ENCODE results near the gene PSMD3. TPM values are rescaled to one million over a fixed set of nuclear protein-coding genes. Genes with fewer than 3 reads are reported as not detected.

PSMD3 gene
- total RNA-seq, 3 donors from 2014 or later (not counting 1 experiment from before 2014, with no cell fraction given) = 66.1 to 83.8 (median 78.9) TPM

- H3K27me3 Mint-ChIP-seq (ENCODE audit: low read depth in 2 of 2) = no peaks in the 10 kb centered on the region
Observed at GRCh38 chr17:39954876-39955275, 25.7 kb upstream of the PSMD3 start.

GRCh38 chr17:39955726-39956225 lies 24.8 kb upstream of the PSMD3 start:
- 93% methylated on average over 3 of the region's 4 CpGs for WGBS (ENCODE audit: insufficient coverage)
- peaks cover 8 to 12% of the 10 kb centered on the region in 2 donors for H3K4me1 Mint-ChIP-seq
- no peak overlapping the region for H3K27ac ChIP-seq (ENCODE audit: low read length)
- no peak overlapping the region for H3K4me3 Mint-ChIP-seq
- no peak overlapping the region for H3K27ac Mint-ChIP-seq
- H3K9me3 Mint-ChIP-seq = no peaks in the 10 kb centered on the region
- no peaks in the 10 kb centered on the region for H3K27me3 Mint-ChIP-seq (ENCODE audit: low read depth in 2 of 2)
- H3K4me3 ChIP-seq (ENCODE audit: low read length) = no peak overlapping the region
- DNase-seq (no peak), ATAC-seq (no peak)
- TF ChIP-seq CTCF (IDR thresholded peaks at IDR 0.05) = no peak
- H3K27me3 ChIP-seq (ENCODE audit: control insufficient read depth, insufficient read depth, low read length) = no peaks in the 10 kb centered on the region
- no peaks in the 10 kb centered on the region for H3K9me3 ChIP-seq (ENCODE audit: control insufficient read depth, insufficient read depth, low read length)
- H3K36me3 Mint-ChIP-seq = no peaks in the 10 kb centered on the region
- intact Hi-C loops (cut with micrococcal nuclease) = no loop called here
- peaks cover 25% of the 10 kb centered on the region for H3K4me1 ChIP-seq (ENCODE audit: control insufficient read depth, insufficient read depth, low read length)
- no peaks in the 10 kb centered on the region for H3K36me3 ChIP-seq (ENCODE audit: control insufficient read depth, insufficient read depth, low read length)

More at GRCh38 chr17:39954876-39955275, 25.7 kb upstream of the PSMD3 start:
- Mint-ChIP-seq H3K36me3 (no peaks in the 10 kb centered on the region), H3K4me3 (no peak overlapping the region), H3K9me3 (no peaks in the 10 kb centered on the region), H3K27ac (no peak overlapping the region), H3K4me1 (peaks cover 8 to 12% of the 10 kb centered on the region in 2 donors)
- Histone ChIP-seq H3K9me3 (ENCODE audit: control insufficient read depth, insufficient read depth, low read length) (no peaks in the 10 kb centered on the region), H3K27me3 (ENCODE audit: control insufficient read depth, insufficient read depth, low read length) (no peaks in the 10 kb centered on the region), H3K4me1 (ENCODE audit: control insufficient read depth, insufficient read depth, low read length) (peaks cover 25% of the 10 kb centered on the region), H3K4me3 (ENCODE audit: low read length) (no peak overlapping the region), H3K27ac (ENCODE audit: low read length) (no peak overlapping the region), H3K36me3 (ENCODE audit: control insufficient read depth, insufficient read depth, low read length) (no peaks in the 10 kb centered on the region)
- ATAC-seq = no peak
- intact Hi-C loops (cut with micrococcal nuclease) = no loop called here
- WGBS (ENCODE audit: insufficient coverage) = 64% methylated on average over 4 of the region's 4 CpGs
- no peak for DNase-seq
- no peak for TF ChIP-seq CTCF (IDR thresholded peaks at IDR 0.05)

GRCh38 chr17:39960524-39961041 lies 20.0 kb upstream of the PSMD3 start:
- no peaks in the 10 kb centered on the region for H3K9me3 ChIP-seq (ENCODE audit: control insufficient read depth, insufficient read depth, low read length)
- Mint-ChIP-seq H3K27ac (no peak overlapping the region), H3K4me3 (no peak overlapping the region), H3K36me3 (no peaks in the 10 kb centered on the region), H3K9me3 (no peaks in the 10 kb centered on the region), H3K27me3 (ENCODE audit: low read depth in 2 of 2) (peaks cover 0 to 3% of the 10 kb centered on the region in 2 donors), H3K4me1 (peaks cover 8 to 16% of the 10 kb centered on the region in 2 donors)
- no peak overlapping the region for H3K27ac ChIP-seq (ENCODE audit: low read length)
- H3K4me1 ChIP-seq (ENCODE audit: control insufficient read depth, insufficient read depth, low read length) = peaks cover 24% of the 10 kb centered on the region
- no peaks in the 10 kb centered on the region for H3K27me3 ChIP-seq (ENCODE audit: control insufficient read depth, insufficient read depth, low read length)
- WGBS (ENCODE audit: insufficient coverage) = 96% methylated on average over 8 of the region's 8 CpGs
- intact Hi-C loops (cut with micrococcal nuclease) = no loop called here
- DNase-seq = no peak
- no peak for ATAC-seq
- H3K4me3 ChIP-seq (ENCODE audit: low read length) = no peak overlapping the region
- no peaks in the 10 kb centered on the region for H3K36me3 ChIP-seq (ENCODE audit: control insufficient read depth, insufficient read depth, low read length)
- TF ChIP-seq CTCF (IDR thresholded peaks at IDR 0.05) = no peak
